Right ventricle myocardium inferior (tissue), 1 donor: ENCODE measurements around the gene MYBBP1A. TPM values are rescaled to one million over a fixed set of nuclear protein-coding genes. Genes with fewer than 3 reads are reported as not detected.
"Not testable (repeated sequence)": the region's sequence is repeated elsewhere in the genome, so short reads cannot be mapped to it uniquely, and the experiment has no call there.

ENCODE experiments used
- ATAC-seq: fragments of 200-7000 bp; cut with Tn5 transposase; one replicate; pipeline ENCODE4 v1.9.1; 2020; ENCODE audit warnings: mild to moderate bottlenecking, moderate library complexity
- DNase-seq: peaks from one replicate; pipeline ENCODE4 v3.0.0; 2021; ENCODE audit errors: missing footprints
- intact Hi-C: fragments of 100-400 bp; cut with DNase I; formaldehyde crosslinking; loops from one replicate; pipeline ENCODE4 v1.11.0; 2022
- total RNA-seq: library from RNA; stranded (reverse); fragmentation: NEBNext Ultra II Directional; extraction: Animal tissue kit (Norgen Biotek cat#: 25700); gene quantifications from one replicate; pipeline ENCODE4 v1.2.1, GENCODE V29; 2021
- donor health status: DM: no; HTN: yes; CAD: no; lungs with severe emphysema.

Gene MYBBP1A
- total RNA-seq, 1 donor from 2014 or later: 19.2 TPM

GRCh38 chr17:4578349-4578748, 23.2 kb upstream of the MYBBP1A start:
- intact Hi-C loops, ATAC-seq: not testable (repeated sequence)

GRCh38 chr17:4577386-4577993, 22.3 kb upstream of the MYBBP1A start:
- intact Hi-C loops: no loop called here
- no peak for DNase-seq
- ATAC-seq: no peak

More at GRCh38 chr17:4578349-4578748, 23.2 kb upstream of the MYBBP1A start:
- DNase-seq: not testable (repeated sequence)

- intact Hi-C loops: no loop called here
- DNase-seq (peak; percentile 57), ATAC-seq (no peak)
Observed at GRCh38 chr17:4576729-4577322, 21.6 kb upstream of the MYBBP1A start.

- DNase-seq: no peak
- intact Hi-C loops: no loop called here
- ATAC-seq: no peak
Observed at GRCh38 chr17:4576161-4576558, 21.0 kb upstream of the MYBBP1A start.

GRCh38 chr17:4574448-4575045, 19.4 kb upstream of the MYBBP1A start:
- DNase-seq: no peak
- intact Hi-C loops: no loop called here
- ATAC-seq: no peak

- ATAC-seq (peak; percentile 92), DNase-seq (no peak)
- intact Hi-C loops: no loop called here
Observed at GRCh38 chr17:4573669-4574068, 18.5 kb upstream of the MYBBP1A start.

- DNase-seq (no peak), ATAC-seq (no peak)
- intact Hi-C loops: no loop called here
Observed at GRCh38 chr17:4573115-4573514, 17.9 kb upstream of the MYBBP1A start.

GRCh38 chr17:4572131-4572530, 16.9 kb upstream of the MYBBP1A start:
- DNase-seq (no peak), ATAC-seq (no peak)
- intact Hi-C loops: no loop called here

GRCh38 chr17:4569591-4569990, 14.4 kb upstream of the MYBBP1A start:
- intact Hi-C loops: loop anchor here (5.0 kb wide), 1 partner anchor 38 kb away; no protein-coding TSS in a partner anchor
- ATAC-seq: no peak
- DNase-seq: no peak

GRCh38 chr17:4566785-4567184, 11.6 kb upstream of the MYBBP1A start:
- ATAC-seq: peak; percentile 91
- no peak for DNase-seq
- intact Hi-C loops: loop anchor here (1.0 to 5.0 kb wide), 2 partner anchors 41 to 60 kb away; no protein-coding TSS in a partner anchor

GRCh38 chr17:4565209-4566141, 10.3 kb upstream of the MYBBP1A start:
- ATAC-seq: peak; percentile 90
- DNase-seq: no peak
- intact Hi-C loops: loop anchor here (1.0 to 5.0 kb wide), 2 partner anchors 42 to 61 kb away; no protein-coding TSS in a partner anchor

- intact Hi-C loops: no loop called here
- ATAC-seq (no peak), DNase-seq (no peak)
Observed at GRCh38 chr17:4562015-4562969, 7.1 kb upstream of the MYBBP1A start.

- intact Hi-C loops: no loop called here
- ATAC-seq (no peak), DNase-seq (no peak)
Observed at GRCh38 chr17:4560837-4561256, 5.7 kb upstream of the MYBBP1A start.

GRCh38 chr17:4560421-4560820, 5.2 kb upstream of the MYBBP1A start, which contains the start of gene GGT6:
Gene GGT6 (minus strand): TSS chr17:4560577. CDS start chr17:4560521, 56 bp downstream.
- DNase-seq (no peak), ATAC-seq (no peak)
- intact Hi-C loops: no loop called here

GRCh38 chr17:4559966-4560365, 4.8 kb upstream of the MYBBP1A start:
- DNase-seq: no peak
- no peak for ATAC-seq
- intact Hi-C loops: loop anchor here (5.0 kb wide), 1 partner anchor 138 kb away; no protein-coding TSS in a partner anchor

GRCh38 chr17:4559139-4559791, 4.1 kb upstream of the MYBBP1A start:
- no peak for ATAC-seq

GRCh38 chr17:4558347-4558971, 3.3 kb upstream of the MYBBP1A start:
- intact Hi-C loops: loop anchor here (5.0 kb wide), 1 partner anchor 136 kb away; no protein-coding TSS in a partner anchor
- DNase-seq (no peak), ATAC-seq (no peak)

More at GRCh38 chr17:4559139-4559791, 4.1 kb upstream of the MYBBP1A start:
- DNase-seq: no peak
- intact Hi-C loops: loop anchor here (5.0 kb wide), 1 partner anchor 137 kb away; no protein-coding TSS in a partner anchor
